Ishikawa (cell line): ENCODE results near the gene SERGEF.

ENCODE experiments used
- CEBPB ChIP-seq: IDR thresholded peaks from 2 replicates; pipeline ENCODE4 v1.6.1; 2012
- CREB1 ChIP-seq: IDR thresholded peaks from 2 replicates; pipeline ENCODE4 v1.6.1; 2012; ENCODE audit warnings: low read depth
- EGR1 ChIP-seq: IDR thresholded peaks from 2 replicates; pipeline ENCODE4 v1.6.1; 2012
- EP300 ChIP-seq: IDR thresholded peaks from 2 replicates; pipeline ENCODE4 v1.6.1; 2012; ENCODE audit warnings: borderline replicate concordance
- FOXM1 ChIP-seq: IDR thresholded peaks from 2 replicates; pipeline ENCODE4 v1.6.1; 2012; ENCODE audit warnings: low read depth, borderline replicate concordance
- NFIC ChIP-seq: IDR thresholded peaks from 2 replicates; pipeline ENCODE4 v1.6.1; 2012
- RAD21 ChIP-seq: IDR thresholded peaks from 2 replicates; pipeline ENCODE4 v1.6.1; 2012; ENCODE audit warnings: low read depth
- TAF1 ChIP-seq: IDR thresholded peaks from 2 replicates; pipeline ENCODE4 v1.6.1; 2012; ENCODE audit warnings: low read depth, mild to moderate bottlenecking
- YY1 ChIP-seq: IDR thresholded peaks from 2 replicates; pipeline ENCODE4 v1.6.1; 2012; ENCODE audit warnings: low read depth
- ZBTB7A ChIP-seq: IDR thresholded peaks from 2 replicates; pipeline ENCODE4 v1.6.1; 2012; ENCODE audit warnings: low read depth
- TF ChIP-seq, protein P1 (sequence below): IDR thresholded peaks from 2 replicates; pipeline ENCODE4 v1.6.1; 2012; ENCODE audit warnings: low read depth, mild to moderate bottlenecking
- TF ChIP-seq, protein P2 (sequence below): IDR thresholded peaks from 2 replicates; pipeline ENCODE4 v1.6.1; 2012

DNA sequence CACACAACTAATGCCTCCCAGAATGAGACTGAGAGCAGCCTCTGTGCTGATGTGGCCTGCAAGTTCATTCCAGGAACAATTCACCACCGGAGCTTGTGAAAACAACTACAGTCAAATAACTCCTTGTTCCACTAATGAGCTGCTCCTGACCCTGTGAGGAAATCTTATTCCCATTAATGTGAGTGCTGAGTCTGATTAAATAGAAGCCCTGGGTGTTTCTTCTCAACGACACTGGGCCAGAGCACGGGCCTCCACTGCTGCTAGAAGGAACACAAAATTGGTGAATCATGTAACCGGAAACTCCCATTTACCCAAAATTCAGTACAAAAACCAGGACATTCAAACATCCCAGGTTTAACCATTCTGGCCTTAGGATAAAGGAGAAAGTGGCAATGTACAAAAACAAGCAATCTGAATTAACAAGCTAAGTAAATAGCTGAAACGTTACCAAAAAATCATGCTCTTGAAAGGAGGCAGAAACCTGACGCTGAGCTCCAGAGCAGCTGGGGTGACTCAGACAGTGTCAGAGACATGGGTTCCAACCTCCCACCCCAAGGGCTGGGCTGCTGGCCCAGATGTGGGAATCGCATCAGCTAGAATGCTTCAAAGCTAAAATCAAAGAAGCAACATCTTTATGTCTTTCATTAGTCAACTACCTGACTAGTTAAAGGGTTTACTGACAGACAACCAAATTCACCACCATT is 26.7 kb downstream of the SERGEF start:
- TF ChIP-seq TAF1 (no peak), RAD21 (no peak), FOXM1 (no peak), EP300 (peak; percentile 39; the same call in 1 of the 2 replicates), ZBTB7A (no peak), NFIC (peak; percentile 54; the same call in 1 of the 2 replicates), CREB1 (no peak), YY1 (no peak), CEBPB (no peak), EGR1 (no peak)
- TF ChIP-seq, protein P1, sequence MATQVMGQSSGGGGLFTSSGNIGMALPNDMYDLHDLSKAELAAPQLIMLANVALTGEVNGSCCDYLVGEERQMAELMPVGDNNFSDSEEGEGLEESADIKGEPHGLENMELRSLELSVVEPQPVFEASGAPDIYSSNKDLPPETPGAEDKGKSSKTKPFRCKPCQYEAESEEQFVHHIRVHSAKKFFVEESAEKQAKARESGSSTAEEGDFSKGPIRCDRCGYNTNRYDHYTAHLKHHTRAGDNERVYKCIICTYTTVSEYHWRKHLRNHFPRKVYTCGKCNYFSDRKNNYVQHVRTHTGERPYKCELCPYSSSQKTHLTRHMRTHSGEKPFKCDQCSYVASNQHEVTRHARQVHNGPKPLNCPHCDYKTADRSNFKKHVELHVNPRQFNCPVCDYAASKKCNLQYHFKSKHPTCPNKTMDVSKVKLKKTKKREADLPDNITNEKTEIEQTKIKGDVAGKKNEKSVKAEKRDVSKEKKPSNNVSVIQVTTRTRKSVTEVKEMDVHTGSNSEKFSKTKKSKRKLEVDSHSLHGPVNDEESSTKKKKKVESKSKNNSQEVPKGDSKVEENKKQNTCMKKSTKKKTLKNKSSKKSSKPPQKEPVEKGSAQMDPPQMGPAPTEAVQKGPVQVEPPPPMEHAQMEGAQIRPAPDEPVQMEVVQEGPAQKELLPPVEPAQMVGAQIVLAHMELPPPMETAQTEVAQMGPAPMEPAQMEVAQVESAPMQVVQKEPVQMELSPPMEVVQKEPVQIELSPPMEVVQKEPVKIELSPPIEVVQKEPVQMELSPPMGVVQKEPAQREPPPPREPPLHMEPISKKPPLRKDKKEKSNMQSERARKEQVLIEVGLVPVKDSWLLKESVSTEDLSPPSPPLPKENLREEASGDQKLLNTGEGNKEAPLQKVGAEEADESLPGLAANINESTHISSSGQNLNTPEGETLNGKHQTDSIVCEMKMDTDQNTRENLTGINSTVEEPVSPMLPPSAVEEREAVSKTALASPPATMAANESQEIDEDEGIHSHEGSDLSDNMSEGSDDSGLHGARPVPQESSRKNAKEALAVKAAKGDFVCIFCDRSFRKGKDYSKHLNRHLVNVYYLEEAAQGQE = no peak
- TF ChIP-seq, protein P2, sequence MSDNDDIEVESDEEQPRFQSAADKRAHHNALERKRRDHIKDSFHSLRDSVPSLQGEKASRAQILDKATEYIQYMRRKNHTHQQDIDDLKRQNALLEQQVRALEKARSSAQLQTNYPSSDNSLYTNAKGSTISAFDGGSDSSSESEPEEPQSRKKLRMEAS = no peak
